ENCODE data around the gene RGS4. TPM values are rescaled to one million over a fixed set of nuclear protein-coding genes. Genes with fewer than 3 reads are reported as not detected.

The RGS4 gene
- total RNA-seq, 1 experiment from 2014 or later = not detected

- H2AFZ ChIP-seq (ENCODE audit: low read length) = no peak overlapping the region
- H3K4me1 Mint-ChIP-seq = no peaks in the 10 kb centered on the region
These were observed 21.1 kb upstream of the RGS4 start for GRCh38 chr1:163047951-163048659.

More at GRCh38 chr1:163047951-163048659, 21.1 kb upstream of the RGS4 start:
- Histone ChIP-seq H4K8ac (replicated peaks; ENCODE audit: insufficient read length, low read depth, low read length) (no peak overlapping the region), H3K4ac (ENCODE audit: low read depth, low read length) (no peak overlapping the region), H3K14ac (ENCODE audit: insufficient read depth, low read length) (no peak overlapping the region), H2AK5ac (ENCODE audit: insufficient read length, low read length) (no peak overlapping the region), H3K18ac (ENCODE audit: insufficient read length, low read depth, low read length) (no peak overlapping the region), H2BK120ac (ENCODE audit: low read depth, low read length, poor library complexity, severe bottlenecking) (no peak overlapping the region), H3K79me2 (ENCODE audit: insufficient read depth, low read length) (no peaks in the 10 kb centered on the region), H4K5ac (ENCODE audit: insufficient read length, low read depth, low read length) (no peak overlapping the region), H3K23me2 (ENCODE audit: insufficient read length, low read depth, low read length, poor library complexity, severe bottlenecking) (no peaks in the 10 kb centered on the region), H3K79me1 (ENCODE audit: insufficient read depth, low read depth, low read length, poor library complexity, severe bottlenecking) (no peaks in the 10 kb centered on the region), H4K91ac (ENCODE audit: insufficient read length, low read depth, low read length) (no peak overlapping the region), H2BK12ac (ENCODE audit: insufficient read length, low read depth, low read length) (no peak overlapping the region), H2BK5ac (ENCODE audit: insufficient read length, low read length) (no peak overlapping the region), H2BK15ac (ENCODE audit: low read depth, low read length) (no peak overlapping the region), H3K23ac (ENCODE audit: insufficient read length, low read depth, low read length) (no peak overlapping the region), H3K27me3 (ENCODE audit: insufficient read depth, low read length) (no peaks in the 10 kb centered on the region), H3K56ac (ENCODE audit: insufficient read length, low read depth, low read length) (no peak overlapping the region), H2BK20ac (ENCODE audit: low read depth, low read length, poor library complexity, severe bottlenecking) (no peak overlapping the region), H3K27ac (ENCODE audit: insufficient read length, low read depth, low read length) (no peak overlapping the region), H4K20me1 (ENCODE audit: control insufficient read depth, insufficient read depth, insufficient read length) (no peaks in the 10 kb centered on the region), H3K4me1 (ENCODE audit: insufficient read depth, low read length) (no peaks in the 10 kb centered on the region), H3K9ac (ENCODE audit: extremely low read depth, insufficient read length, low read length) (no peak overlapping the region), H3K9me3 (ENCODE audit: control insufficient read depth, low read depth, low read length) (no peaks in the 10 kb centered on the region), H3T11ph (ENCODE audit: low read length) (no peak overlapping the region), H3K4me2 (ENCODE audit: insufficient read depth, insufficient read length, low read length) (no peak overlapping the region)
- no peak for DNase-seq
- H3K9me3 Mint-ChIP-seq = no peaks in the 10 kb centered on the region
- no peaks in the 10 kb centered on the region for H3K36me3 Mint-ChIP-seq (ENCODE audit: insufficient read depth in 1 of 3, low read depth in 3 of 3)
- H3K4me3 Mint-ChIP-seq = no peak overlapping the region
- TF ChIP-seq CTCF (conservative IDR thresholded peaks at IDR 0.05) = no peak
- H3K27me3 Mint-ChIP-seq (ENCODE audit: low read depth) = no peaks in the 10 kb centered on the region; the same call in 1 of the 2 replicates
- no CpG with 5 or more reads among the region's 6 CpGs for WGBS (ENCODE audit: extremely low coverage, insufficient read length, low lambda C conversion rate)
- peak overlapping the region in 1 of 3 experiments; percentile 65; a peak in 1 of 7 replicates for H3K27ac Mint-ChIP-seq
